Measurements from ENCODE around the gene HIGD2A. TPM values are rescaled to one million over a fixed set of nuclear protein-coding genes. Genes with fewer than 3 reads are reported as not detected.

HIGD2A gene
- polyA plus RNA-seq, 3 donors: 101 to 298 (median 260) TPM

DNA sequence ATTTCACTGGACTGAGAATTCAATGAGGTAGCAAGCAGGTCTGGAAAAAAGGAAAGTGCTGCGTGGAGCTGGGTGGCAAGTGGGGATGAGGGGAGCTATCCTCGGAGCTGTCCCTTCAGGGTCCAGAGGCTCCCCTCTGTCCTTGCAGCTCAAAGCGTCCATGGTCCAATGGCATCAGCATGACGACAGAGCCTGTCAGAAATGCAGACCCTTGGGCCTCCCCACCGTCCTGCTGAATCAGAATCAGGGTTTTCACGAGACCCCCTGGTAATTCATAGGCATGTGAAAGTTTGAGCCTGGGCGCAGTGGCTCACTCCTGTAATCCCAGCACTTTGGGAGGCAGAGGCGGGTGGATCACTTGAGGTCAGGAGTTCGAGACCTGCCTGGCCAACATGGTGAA, 5.5 kb downstream of the HIGD2A start:
- intact Hi-C loops (cut with micrococcal nuclease): no loop called here
- Mint-ChIP-seq H3K4me3 (no peak overlapping the region), H3K4me1 (peaks cover 24% of the 10 kb centered on the region), H3K27me3 (ENCODE audit: low read depth in 3 of 3) (peaks cover 0 to 4% (median 1%) of the 10 kb centered on the region in 3 donors), H3K27ac (no peak overlapping the region), H3K9me3 (no peaks in the 10 kb centered on the region), H3K36me3 (peaks cover 40 to 75% of the 10 kb centered on the region in 2 donors)
- Histone ChIP-seq H3K79me2 (ENCODE audit: insufficient read depth, low read length) (peaks cover 14% of the 10 kb centered on the region), H4K20me1 (ENCODE audit: insufficient read depth, low read length) (no peaks in the 10 kb centered on the region), H3K9ac (ENCODE audit: insufficient read depth, low read length, poor library complexity, severe bottlenecking) (no peak overlapping the region), H3K9me3 (replicated peaks in 1 of 2; ENCODE audit: control insufficient read depth in 1 of 2, insufficient read depth in 1 of 2, low read length in 2 of 2) (no peaks in the 10 kb centered on the region), H3K27ac (ENCODE audit: low read depth in 1 of 2, low read length in 2 of 2) (no peak overlapping the region), H3K36me3 (replicated peaks in 1 of 2; ENCODE audit: control insufficient read depth in 1 of 2, insufficient read depth in 2 of 2, low read length in 2 of 2) (peaks cover 21 to 74% of the 10 kb centered on the region in 2 donors), H3K4me1 (ENCODE audit: control insufficient read depth in 1 of 2, insufficient read depth in 2 of 2, low read length in 2 of 2) (peaks cover 24 to 26% of the 10 kb centered on the region in 2 donors), H3K4me3 (replicated peaks in 1 of 3; ENCODE audit: low read depth in 2 of 3, low read length in 3 of 3) (no peak overlapping the region), H2AFZ (ENCODE audit: insufficient read depth, low read depth, low read length, poor library complexity, severe bottlenecking) (no peak overlapping the region), H3K27me3 (ENCODE audit: control insufficient read depth in 2 of 2, insufficient read depth in 2 of 2, low read length in 2 of 2) (no peaks in the 10 kb centered on the region), H3K4me2 (replicated peaks; ENCODE audit: extremely low read depth, low read length, poor library complexity, severe bottlenecking) (no peak overlapping the region)
- WGBS (ENCODE audit: insufficient coverage): 96% methylated on average over 7 of the region's 9 CpGs
- no peak for DNase-seq
- TF ChIP-seq, protein P1, sequence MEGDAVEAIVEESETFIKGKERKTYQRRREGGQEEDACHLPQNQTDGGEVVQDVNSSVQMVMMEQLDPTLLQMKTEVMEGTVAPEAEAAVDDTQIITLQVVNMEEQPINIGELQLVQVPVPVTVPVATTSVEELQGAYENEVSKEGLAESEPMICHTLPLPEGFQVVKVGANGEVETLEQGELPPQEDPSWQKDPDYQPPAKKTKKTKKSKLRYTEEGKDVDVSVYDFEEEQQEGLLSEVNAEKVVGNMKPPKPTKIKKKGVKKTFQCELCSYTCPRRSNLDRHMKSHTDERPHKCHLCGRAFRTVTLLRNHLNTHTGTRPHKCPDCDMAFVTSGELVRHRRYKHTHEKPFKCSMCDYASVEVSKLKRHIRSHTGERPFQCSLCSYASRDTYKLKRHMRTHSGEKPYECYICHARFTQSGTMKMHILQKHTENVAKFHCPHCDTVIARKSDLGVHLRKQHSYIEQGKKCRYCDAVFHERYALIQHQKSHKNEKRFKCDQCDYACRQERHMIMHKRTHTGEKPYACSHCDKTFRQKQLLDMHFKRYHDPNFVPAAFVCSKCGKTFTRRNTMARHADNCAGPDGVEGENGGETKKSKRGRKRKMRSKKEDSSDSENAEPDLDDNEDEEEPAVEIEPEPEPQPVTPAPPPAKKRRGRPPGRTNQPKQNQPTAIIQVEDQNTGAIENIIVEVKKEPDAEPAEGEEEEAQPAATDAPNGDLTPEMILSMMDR (IDR thresholded peaks at IDR 0.05): no peak

- H3K4me2 ChIP-seq (replicated peaks; ENCODE audit: extremely low read depth, low read length, poor library complexity, severe bottlenecking): no peak overlapping the region
- peaks cover 17% of the 10 kb centered on the region for H3K4me1 Mint-ChIP-seq
- WGBS (ENCODE audit: insufficient coverage): 93% methylated on average over 3 of the region's 11 CpGs
- no peaks in the 10 kb centered on the region for H3K9me3 ChIP-seq (replicated peaks in 1 of 2; ENCODE audit: control insufficient read depth in 1 of 2, insufficient read depth in 1 of 2, low read length in 2 of 2)
- peak overlapping the region in 3 of 7 donors; percentile 2 to 44 (median 42) for H3K27ac Mint-ChIP-seq
- no peak overlapping the region for H2AFZ ChIP-seq (ENCODE audit: insufficient read depth, low read depth, low read length, poor library complexity, severe bottlenecking)
- H3K27me3 Mint-ChIP-seq (ENCODE audit: low read depth in 3 of 3): peaks cover 0 to 4% (median 1%) of the 10 kb centered on the region in 3 donors
- TF ChIP-seq, protein P1 (IDR thresholded peaks at IDR 0.05): no peak
- H3K36me3 ChIP-seq (replicated peaks in 1 of 2; ENCODE audit: control insufficient read depth in 1 of 2, insufficient read depth in 2 of 2, low read length in 2 of 2): peaks cover 21 to 78% of the 10 kb centered on the region in 2 donors
- no peaks in the 10 kb centered on the region for H3K9me3 Mint-ChIP-seq
- H3K4me1 ChIP-seq (ENCODE audit: control insufficient read depth in 1 of 2, insufficient read depth in 2 of 2, low read length in 2 of 2): peaks cover 16 to 17% of the 10 kb centered on the region in 2 donors
- no peak overlapping the region for H3K4me3 ChIP-seq (replicated peaks in 1 of 3; ENCODE audit: low read depth in 2 of 3, low read length in 3 of 3)
- H3K79me2 ChIP-seq (ENCODE audit: insufficient read depth, low read length): peaks cover 7% of the 10 kb centered on the region
- no peak overlapping the region for H3K27ac ChIP-seq (ENCODE audit: low read depth in 1 of 2, low read length in 2 of 2)
- no peaks in the 10 kb centered on the region for H3K27me3 ChIP-seq (ENCODE audit: control insufficient read depth in 2 of 2, insufficient read depth in 2 of 2, low read length in 2 of 2)
- H4K20me1 ChIP-seq (ENCODE audit: insufficient read depth, low read length): no peaks in the 10 kb centered on the region
- intact Hi-C loops (cut with micrococcal nuclease): no loop called here
- no peak for DNase-seq
- peaks cover 43 to 80% of the 10 kb centered on the region in 2 donors for H3K36me3 Mint-ChIP-seq
- H3K9ac ChIP-seq (ENCODE audit: insufficient read depth, low read length, poor library complexity, severe bottlenecking): no peak overlapping the region
- no peak overlapping the region for H3K4me3 Mint-ChIP-seq
These were observed 6.5 kb downstream of the HIGD2A start for GRCh38 chr5:176394881-176395675.
